Ramos (cell line): Measurements from ENCODE around the gene PEX14.

Experiments used
- in situ Hi-C: fragments of 300-500 bp; cut with MboI; formaldehyde crosslinking; loops from one replicate; pipeline ENCODE4 v1.14.3; 2022; ENCODE audit warnings: low sequenced_read_pairs; ENCODE audit not compliant: unreplicated experiment

PEX14 gene, protein sequence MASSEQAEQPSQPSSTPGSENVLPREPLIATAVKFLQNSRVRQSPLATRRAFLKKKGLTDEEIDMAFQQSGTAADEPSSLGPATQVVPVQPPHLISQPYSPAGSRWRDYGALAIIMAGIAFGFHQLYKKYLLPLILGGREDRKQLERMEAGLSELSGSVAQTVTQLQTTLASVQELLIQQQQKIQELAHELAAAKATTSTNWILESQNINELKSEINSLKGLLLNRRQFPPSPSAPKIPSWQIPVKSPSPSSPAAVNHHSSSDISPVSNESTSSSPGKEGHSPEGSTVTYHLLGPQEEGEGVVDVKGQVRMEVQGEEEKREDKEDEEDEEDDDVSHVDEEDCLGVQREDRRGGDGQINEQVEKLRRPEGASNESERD

DNA sequence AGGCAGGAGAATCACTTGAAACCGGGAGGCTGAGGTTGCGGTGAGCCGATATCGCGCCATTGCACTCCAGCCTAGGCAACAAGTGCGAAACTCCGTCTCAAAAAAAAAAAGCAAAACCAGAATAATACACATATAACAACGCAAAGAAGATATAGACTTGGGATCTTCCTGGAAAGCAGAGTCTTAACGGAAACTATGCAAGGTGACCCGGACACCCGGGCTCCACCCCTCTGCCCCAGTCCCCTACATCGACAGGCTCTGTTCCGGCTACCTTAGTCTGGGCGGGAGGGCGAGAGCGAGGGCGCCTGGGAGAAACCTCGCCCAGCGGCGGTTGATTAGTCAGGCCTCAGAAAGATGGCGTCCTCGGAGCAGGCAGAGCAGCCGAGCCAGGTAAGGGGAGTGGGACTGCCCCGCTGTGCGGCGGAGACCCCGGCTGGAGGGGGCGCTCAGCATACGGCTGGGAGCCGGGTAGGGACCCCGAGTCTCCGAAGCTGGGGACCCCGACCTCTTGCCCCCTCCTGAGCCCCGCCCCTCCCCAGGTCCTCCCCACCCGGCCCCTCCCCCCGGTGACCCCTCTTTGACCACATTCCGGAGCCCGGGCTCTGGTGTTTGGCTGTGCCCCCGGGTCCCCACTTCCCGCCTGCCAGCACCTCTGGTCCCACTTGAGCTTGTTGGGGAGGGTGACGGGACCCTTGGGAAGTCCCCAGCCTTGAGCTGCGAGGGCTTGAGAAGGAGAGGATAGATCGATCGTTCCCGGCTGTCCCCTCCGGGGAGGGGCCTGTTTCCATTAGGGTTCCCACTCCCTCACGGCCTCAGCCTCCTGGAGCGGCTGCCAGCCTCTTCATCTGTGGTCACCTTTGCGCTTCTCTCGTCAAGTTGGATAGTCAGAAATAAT, at the start of gene PEX14:
Gene PEX14 (plus strand): TSS at position 338 of the 895 bp plus-strand sequence. CDS start 17 bp downstream, at position 355.
- in situ Hi-C loops: no loop called here

DNA sequence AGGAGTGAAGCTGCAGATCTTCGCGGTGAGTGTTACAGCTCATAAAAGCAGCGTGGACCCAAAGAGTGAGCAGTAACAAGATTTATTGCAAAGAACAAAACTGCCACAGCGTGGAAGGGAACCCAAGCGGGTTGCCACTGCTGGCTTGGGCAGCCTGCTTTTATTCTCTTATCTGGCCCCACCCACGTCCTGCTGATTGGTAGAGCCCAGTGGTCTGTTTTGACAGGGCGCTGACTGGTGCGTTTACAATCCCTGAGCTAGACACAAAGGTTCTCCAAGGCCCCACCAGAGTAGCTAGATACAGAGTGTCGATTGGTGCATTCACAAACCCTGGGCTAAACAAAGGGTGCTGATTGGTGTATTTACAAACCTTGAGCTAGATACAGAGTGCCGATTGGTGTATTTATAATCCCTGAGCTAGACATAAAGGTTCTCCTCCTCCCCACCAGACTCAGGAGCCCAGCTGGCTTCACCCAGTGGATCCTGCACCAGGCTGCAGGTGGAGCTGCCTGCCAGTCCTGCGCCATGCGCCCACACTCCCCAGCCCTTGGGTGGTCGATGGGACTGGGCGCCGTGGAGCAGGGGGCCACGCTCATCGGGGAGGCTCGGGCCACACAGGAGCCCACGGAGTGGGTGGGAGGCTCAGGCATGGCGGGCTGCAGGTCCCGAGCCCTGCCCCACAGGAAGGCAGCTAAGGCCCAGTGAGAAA, 48.8 kb upstream of the PEX14 start:
- in situ Hi-C loops: loop anchor here (5.0 kb wide), 1 partner anchor 66 kb away; no protein-coding TSS in a partner anchor

DNA sequence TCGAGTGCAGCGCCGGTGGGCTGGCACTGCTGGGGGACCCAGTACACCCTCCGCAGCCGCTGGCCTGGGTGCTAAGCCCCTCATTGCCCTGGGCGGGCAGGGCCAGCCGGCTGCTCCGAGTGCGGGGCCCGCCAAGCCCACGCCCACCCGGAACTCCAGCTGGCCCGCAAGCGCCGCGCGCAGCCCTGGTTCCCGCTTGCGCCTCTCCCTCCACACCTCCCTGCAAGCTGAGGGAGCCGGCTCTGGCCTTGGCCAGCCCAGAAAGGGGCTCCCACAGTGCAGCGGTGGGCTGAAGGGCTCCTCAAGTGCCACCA, 48.3 kb upstream of the PEX14 start:
- in situ Hi-C loops: loop anchor here (5.0 kb wide), 1 partner anchor 66 kb away; no protein-coding TSS in a partner anchor

DNA sequence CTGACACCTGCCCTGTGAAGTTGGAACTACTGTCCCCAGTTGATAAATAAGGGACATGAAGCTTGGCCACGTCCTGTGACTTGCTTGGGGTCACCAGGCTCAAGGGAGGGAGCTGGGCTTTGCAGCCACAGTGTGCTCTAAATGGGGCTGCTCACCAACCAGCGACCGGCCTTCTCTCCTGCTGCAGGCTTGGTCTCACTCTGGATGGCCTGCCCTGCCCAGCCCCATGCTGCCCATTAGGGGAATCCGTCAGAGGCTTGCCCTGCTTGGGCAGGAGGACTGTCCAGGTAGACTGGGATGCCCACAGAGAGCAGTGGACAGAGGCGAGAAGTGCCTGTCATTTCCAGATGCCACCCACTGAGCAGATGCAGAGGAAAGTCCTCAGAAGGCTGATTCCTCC, 45.8 kb upstream of the PEX14 start:
- in situ Hi-C loops: loop anchor here (5.0 kb wide), 1 partner anchor 63 kb away; no protein-coding TSS in a partner anchor

DNA sequence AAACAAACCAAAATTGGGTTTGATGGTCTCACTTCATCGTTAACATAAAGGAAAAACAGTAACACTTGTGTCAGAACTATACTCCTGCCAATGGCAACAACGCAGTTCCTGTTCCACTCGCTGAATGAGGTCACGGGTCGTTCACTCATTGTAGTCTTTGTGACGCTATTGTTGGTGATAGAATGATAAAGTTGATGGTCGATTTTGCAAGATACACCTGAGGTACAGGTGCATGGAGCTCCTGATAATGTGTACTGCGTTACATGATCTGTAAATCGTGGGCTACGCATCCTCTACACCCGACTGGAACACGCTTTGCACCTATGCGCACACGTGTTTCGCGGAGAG, 44.9 kb upstream of the PEX14 start:
- in situ Hi-C loops: loop anchor here (5.0 kb wide), 1 partner anchor 62 kb away; no protein-coding TSS in a partner anchor

DNA sequence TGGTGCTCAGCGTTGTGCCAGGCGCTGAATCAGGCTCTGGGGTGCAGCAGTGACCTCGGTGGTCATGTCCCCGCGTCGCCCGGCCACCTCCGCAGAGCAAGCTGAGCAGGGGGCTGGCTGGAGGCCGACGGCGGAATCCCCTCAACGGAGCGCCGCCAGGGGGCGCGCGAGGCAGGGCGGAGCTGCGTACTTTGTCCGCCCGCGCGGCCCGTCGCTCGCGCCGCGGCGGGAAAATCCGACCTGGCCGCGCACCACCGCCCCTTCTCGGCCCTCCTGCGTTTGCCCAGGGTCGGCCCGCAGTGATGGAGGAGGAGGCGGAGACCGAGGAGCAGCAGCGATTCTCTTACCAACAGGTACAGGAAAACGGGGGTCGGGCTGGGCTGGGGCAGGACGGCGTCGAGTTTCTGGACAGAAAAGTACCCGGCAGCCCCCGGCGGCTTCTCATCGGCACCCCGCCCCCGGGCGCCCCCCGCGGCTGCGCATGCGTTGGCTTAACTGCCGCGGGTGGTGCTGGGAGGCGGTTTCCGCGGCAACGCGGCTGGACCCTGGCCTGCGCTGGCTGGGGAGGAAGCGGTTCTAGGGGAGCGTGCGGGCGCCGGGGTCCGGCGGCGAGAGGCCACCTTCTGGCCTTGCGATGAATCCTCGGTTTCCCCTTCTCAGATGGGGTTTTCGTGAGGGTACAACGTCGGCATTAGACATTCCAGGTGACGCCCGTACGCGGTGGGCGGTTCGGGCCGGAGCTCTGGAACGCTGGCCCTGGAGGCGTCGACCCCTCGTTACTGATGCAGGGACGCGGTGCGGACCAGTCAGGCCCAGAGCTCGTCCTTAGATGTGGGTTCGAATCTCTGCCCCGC, 44.3 kb upstream of the PEX14 start, which contains the start of gene CENPS:
Gene CENPS (plus strand): TSS at position 218 of the 854 bp plus-strand sequence. CDS start 85 bp downstream, at position 303.
- in situ Hi-C loops: no loop called here

DNA sequence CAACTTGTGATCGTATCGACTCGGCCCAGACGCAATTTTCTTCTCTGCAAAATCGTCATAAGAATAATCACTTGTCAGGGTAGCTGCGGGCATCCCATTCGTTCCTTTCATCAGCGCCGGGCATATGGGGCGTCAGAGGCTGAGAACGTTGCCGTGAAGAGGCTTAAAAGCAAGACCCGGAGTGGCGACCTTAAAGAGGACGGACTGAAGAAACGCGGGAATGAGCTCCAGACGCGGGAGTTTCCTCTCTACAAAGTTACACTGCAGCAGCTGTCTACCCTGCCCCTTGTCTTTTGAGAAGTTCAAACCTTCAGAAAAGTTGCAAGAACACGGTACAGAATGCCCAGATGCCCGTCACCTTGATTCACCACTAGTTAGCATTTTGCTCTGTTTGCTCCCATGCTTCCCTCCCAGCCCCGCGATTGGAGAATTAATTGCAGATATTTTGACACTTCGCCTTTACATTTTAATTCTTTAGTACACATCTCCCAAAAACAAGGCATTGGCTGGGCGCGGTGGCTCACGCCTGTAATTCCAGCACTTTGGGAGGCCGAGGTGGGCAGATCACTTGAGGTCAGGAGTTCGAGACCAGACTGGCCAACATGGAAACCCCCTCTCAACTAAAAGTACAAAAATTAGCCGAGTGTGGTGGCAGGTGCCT, 43.5 kb upstream of the PEX14 start:
- in situ Hi-C loops: no loop called here

DNA sequence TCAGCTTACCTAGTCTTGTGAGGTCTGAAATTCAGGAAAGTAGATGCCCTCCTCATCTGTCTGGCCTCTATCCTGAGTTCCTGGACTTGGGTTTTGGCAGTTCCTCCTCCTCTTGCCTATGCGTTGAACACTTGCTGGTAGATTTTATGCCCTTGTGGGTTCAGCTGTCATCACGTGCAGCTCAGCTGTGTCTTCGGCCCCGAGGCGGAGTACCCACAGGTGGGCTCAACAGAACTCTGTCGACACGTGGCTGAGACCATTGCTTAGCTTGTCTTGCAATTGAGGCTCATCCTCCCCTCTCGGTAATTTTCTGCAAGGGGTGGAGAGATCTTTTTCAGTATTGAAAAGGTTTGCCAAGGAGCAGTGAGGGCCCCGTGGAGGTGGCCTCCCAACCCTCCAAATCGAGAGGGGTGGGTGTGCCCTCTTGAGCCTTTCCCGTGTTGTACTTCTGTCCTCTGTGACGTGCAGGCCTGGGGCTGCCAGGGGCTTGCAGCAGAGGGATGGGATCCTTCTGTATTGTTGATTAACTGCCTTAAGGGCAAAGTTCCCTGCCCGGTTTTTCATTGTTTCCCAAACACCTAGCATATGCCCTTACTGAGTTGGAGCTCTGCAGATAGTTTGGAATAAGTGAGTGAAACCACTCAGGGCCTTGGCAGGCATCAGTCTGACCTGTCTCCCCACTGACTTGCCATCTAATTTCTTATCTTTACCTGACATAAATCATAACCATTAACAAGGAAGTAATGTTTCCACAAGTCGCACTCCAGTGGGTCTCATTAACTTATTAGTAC, 41.6 kb upstream of the PEX14 start:
- in situ Hi-C loops: no loop called here

DNA sequence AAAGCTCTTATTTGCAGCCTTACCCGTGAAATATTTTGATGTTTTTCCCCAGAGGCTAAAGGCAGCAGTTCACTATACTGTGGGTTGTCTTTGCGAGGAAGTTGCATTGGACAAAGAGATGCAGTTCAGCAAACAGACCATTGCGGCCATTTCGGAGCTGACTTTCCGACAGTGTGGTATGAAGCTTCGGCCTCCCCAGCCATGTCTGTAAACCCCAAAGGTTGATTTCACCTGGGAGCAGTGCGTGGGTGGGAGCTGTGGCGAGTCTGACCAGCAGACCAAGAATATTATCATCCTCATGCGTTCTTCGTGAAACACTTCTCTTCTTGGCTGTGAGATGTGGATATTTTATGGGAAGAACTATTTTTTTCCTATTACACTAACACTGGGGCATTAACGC, 41.0 kb upstream of the PEX14 start:
- in situ Hi-C loops: no loop called here

DNA sequence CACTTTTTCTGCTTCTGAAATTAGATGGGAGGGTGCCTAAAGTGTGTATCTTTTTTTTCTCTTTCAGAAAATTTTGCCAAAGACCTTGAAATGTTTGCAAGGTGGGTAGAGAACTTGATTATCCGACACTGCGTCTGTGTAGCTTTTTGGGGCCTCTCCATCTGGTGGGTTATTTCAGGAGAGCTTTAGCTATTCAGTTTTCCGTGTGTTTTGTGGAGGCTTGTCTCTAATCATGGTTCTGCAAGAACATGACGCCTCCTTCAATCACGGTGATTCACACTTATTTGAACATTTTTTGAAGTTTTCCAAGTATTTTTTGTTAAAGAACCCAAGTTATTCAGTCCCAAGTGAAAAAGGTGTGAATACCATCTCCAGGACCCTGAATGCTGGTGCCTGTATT, 40.2 kb upstream of the PEX14 start:
- in situ Hi-C loops: no loop called here

DNA sequence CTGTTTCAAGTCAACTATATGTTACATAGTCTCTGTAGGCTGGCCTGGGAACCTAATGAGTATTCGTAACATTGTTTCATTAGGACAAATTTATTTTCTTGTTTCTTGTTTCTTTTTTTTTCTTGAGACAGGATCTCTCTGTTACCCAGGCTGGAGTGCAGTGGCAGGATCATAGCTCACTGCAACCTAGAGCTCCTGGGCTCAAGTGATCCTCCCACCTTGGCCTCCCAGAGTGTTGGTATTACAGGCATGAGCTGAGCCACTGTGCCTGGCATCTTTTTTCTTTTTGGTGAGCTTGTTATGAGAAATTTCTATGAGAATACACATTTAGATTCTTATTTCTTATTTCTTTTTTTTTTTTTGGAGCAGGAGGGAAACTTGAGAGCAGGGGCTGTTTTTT, 37.7 kb upstream of the PEX14 start:
- in situ Hi-C loops: no loop called here

DNA sequence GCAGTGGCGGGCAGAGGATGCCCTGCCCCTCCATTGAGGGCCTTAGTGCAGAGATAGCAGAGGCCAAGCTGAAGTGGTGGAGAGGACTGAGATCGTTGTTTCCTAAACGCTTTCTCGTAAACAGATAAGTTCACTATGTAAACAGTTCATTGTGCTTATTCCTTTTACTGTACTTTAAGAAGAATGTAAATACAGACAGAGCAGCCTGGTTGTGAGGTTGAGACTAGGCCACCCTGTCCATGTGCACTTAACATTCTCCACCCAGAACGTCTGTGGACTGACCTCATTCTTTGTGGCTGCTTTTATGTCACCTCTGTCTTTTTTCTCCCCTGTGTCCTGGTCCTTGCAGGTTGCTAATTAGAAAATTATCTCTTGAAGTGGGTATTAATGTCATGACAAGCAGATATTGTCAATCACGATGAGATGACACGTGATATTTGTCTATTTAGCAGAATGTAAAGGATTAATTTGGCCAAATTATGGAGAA, 36.0 kb upstream of the PEX14 start:
- in situ Hi-C loops: no loop called here

DNA sequence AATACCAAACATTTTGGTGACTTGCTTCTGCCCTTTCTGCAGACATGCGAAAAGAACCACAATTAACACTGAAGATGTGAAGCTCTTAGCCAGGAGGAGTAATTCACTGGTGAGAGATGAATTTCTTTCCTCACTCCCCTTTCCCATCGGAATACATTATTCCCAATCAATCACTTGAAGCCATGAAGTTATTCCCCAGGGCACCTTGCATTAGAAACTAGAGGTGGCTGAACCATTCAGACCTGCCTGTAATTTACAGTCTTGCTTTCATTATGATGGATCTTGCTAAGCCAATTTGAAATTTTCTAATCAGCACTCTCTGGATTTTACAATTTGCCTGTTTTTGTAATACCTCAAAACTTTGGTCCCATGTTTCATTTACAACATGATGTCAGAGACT, 34.4 kb upstream of the PEX14 start:
- in situ Hi-C loops: no loop called here

DNA sequence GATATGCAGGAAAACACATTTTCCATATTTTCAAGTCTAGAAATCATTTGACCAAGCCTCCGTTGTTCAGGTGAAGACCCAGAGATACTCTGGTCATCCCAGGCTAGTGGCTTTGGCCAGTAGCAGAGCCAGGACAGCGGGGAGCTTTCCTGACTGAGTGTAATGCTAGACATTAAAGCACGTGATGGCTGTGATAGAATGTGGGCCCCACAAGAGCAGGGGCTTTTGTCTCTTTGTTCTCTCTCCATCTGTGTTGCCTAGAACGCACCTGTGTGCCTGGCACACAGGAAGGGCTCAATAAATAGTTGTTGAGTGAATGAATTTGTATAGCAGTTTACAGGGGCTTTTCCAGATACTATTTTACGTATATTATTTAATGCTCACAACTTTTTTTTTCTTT, 34.0 kb upstream of the PEX14 start:
- in situ Hi-C loops: no loop called here

DNA sequence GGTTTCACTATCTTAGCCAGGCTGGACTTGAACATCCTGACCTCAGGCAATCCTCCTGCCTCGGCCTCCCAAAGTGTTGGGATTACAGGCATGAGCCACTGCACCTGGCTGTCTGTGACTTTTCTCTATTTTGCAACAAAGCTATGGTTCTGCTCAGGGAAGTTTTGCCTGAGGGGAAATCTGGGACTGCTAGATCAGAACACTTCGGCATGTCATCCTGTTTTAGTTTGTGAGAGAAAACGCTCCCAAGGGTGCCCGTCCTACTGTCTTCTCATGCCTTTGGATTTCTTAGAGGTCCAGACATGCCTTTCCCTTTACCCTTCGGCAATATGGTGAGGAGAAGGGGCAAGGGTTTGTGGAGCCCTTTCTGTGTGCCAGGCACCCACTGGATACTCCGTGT, 30.5 kb upstream of the PEX14 start:
- in situ Hi-C loops: no loop called here

DNA sequence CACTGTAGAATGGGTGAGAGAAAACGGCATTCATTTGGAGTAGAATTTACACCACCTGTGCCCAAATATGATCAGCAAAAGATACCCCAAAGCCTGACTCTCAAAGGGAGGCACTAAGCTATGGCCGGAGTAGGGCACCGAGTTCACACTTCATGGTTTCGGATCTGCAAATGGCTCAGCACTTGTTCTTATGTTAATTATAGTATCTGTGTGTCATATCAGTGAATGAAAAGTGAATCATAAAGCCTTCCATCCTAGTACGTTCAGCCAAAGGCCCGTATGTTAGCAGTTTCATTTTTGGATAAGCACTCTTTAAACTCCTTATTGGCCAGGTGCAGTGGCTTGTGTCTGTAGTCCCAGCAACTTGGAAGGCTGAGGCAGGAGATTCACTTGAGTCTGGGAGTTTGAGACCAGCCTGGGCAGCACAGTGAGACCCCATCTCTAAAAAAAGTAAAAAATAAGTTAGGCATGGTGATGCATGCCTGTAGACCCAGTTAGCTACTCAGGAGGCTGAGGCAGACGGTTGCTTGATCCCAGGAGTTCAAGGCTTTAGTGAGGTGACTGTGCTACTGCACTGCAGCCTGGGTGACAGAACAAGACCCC, 29.9 kb upstream of the PEX14 start:
- in situ Hi-C loops: no loop called here

DNA sequence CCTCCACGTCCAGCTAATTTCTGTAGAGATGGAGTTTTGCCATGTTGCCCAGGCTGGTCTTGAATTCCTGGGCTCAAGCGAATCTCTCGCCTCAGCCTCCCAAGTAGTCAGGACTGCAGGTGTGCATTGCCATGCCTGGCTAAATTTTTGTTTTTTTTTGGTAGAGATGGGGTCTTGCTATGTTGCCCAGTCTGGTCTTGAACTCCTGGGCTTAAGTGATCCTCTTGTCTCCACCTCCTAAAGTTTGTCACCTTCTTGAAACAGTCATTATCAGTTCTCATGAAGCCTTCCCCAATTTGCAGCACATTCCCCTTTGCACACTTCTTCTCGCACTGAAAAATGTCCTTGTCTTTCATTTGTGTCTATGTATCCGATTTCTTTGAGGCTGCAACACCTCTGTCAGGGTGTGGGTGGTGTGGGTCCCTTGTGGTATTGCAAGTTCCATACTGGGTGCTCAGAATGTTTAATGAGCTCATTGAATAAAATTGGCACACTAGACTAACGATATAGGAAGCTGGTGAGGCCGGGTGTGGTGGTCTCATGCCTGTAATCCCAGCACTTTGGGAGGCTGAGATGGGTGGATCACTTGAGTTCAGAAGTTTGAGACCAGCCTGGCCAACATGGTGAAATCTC, 27.8 kb upstream of the PEX14 start:
- in situ Hi-C loops: no loop called here
